Brain pericyte (primary cell): Measurements from ENCODE around the gene ZFP36.
"Not testable (repeated sequence)": the region's sequence is repeated elsewhere in the genome, so short reads cannot be mapped to it uniquely, and the experiment has no call there.

Experiments
- DNase-seq: peaks from one replicate; pipeline ENCODE4 v3.0.0-alpha.2; 2012; ENCODE audit warnings: low read depth, low spot score

Gene ZFP36

GRCh38 chr19:39406656-39407409 lies at the start of gene ZFP36:
Gene ZFP36 (plus strand): TSS chr19:39406847. CDS start chr19:39406905, 58 bp downstream.
- no peak for DNase-seq

- DNase-seq = no peak
Measured at GRCh38 chr19:39359026-39359425, 47.6 kb upstream of the ZFP36 start.

- no peak for DNase-seq
Measured at GRCh38 chr19:39360599-39360998, 46.0 kb upstream of the ZFP36 start.

- DNase-seq = peak; percentile 52
Measured at GRCh38 chr19:39362682-39363657, 43.7 kb upstream of the ZFP36 start.

GRCh38 chr19:39363901-39364457 lies 42.7 kb upstream of the ZFP36 start:
- no peak for DNase-seq

GRCh38 chr19:39365531-39365930 lies 41.1 kb upstream of the ZFP36 start:
- no peak for DNase-seq

GRCh38 chr19:39369200-39369599 lies 37.4 kb upstream of the ZFP36 start:
- DNase-seq = no peak

- no peak for DNase-seq
Measured at GRCh38 chr19:39370735-39371134, 35.9 kb upstream of the ZFP36 start.

GRCh38 chr19:39372047-39372802 lies 34.4 kb upstream of the ZFP36 start:
- DNase-seq = no peak

- no peak for DNase-seq
Measured at GRCh38 chr19:39372941-39373340, 33.7 kb upstream of the ZFP36 start.

GRCh38 chr19:39375929-39376328 lies 30.7 kb upstream of the ZFP36 start:
- no peak for DNase-seq

- no peak for DNase-seq
Measured at GRCh38 chr19:39377373-39378362, 29.0 kb upstream of the ZFP36 start.

- not testable (repeated sequence) for DNase-seq
Measured at GRCh38 chr19:39379366-39379765, 27.3 kb upstream of the ZFP36 start.

- no peak for DNase-seq
Measured at GRCh38 chr19:39379865-39380396, 26.7 kb upstream of the ZFP36 start.

- no peak for DNase-seq
Measured at GRCh38 chr19:39380521-39381502, 25.8 kb upstream of the ZFP36 start.

- no peak for DNase-seq
Measured at GRCh38 chr19:39381910-39382611, 24.6 kb upstream of the ZFP36 start.

- no peak for DNase-seq
Measured at GRCh38 chr19:39382991-39383828, 23.4 kb upstream of the ZFP36 start.
